AG09319 (cell line): ENCODE results near the gene WDR41.
"Not testable (repeated sequence)": the region's sequence is repeated elsewhere in the genome, so short reads cannot be mapped to it uniquely, and the experiment has no call there.

Experiments used
- DNase-seq: peaks from one replicate; pipeline ENCODE4 v3.0.0-alpha.2; 2010; ENCODE audit warnings: low read depth; ENCODE audit errors: extremely low read depth
- TF ChIP-seq, protein P1 (sequence below): IDR thresholded peaks from 2 replicates; pipeline ENCODE4 v1.5.1; 2011; ENCODE audit warnings: low read depth, mild to moderate bottlenecking, inconsistent platforms, low read length, moderate library complexity

Gene WDR41

GRCh38 chr5:77498952-77499351 lies 6.8 kb upstream of the WDR41 start:
- no peak for DNase-seq
- TF ChIP-seq, protein P1, sequence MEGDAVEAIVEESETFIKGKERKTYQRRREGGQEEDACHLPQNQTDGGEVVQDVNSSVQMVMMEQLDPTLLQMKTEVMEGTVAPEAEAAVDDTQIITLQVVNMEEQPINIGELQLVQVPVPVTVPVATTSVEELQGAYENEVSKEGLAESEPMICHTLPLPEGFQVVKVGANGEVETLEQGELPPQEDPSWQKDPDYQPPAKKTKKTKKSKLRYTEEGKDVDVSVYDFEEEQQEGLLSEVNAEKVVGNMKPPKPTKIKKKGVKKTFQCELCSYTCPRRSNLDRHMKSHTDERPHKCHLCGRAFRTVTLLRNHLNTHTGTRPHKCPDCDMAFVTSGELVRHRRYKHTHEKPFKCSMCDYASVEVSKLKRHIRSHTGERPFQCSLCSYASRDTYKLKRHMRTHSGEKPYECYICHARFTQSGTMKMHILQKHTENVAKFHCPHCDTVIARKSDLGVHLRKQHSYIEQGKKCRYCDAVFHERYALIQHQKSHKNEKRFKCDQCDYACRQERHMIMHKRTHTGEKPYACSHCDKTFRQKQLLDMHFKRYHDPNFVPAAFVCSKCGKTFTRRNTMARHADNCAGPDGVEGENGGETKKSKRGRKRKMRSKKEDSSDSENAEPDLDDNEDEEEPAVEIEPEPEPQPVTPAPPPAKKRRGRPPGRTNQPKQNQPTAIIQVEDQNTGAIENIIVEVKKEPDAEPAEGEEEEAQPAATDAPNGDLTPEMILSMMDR, result no peak

DNA sequence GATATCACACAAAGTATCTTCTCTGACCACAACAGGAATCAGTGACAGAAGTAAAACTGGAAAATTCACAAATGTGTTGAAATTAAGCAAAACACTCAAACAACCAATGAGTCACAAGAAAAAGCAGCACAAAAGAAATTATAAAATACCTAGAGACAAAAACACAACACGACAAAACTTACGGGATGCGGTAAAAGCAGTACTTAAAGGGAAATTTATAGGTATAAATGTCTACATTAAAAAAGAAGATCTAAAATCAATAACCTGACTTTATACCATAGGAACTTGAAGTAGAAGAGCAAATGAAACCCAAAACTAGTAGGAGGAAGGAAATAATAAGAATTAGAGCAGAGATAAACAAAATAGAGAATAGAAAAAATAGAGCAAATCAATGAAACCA lies 2.8 kb upstream of the WDR41 start:
- TF ChIP-seq, protein P1, result no peak
- no peak for DNase-seq

DNA sequence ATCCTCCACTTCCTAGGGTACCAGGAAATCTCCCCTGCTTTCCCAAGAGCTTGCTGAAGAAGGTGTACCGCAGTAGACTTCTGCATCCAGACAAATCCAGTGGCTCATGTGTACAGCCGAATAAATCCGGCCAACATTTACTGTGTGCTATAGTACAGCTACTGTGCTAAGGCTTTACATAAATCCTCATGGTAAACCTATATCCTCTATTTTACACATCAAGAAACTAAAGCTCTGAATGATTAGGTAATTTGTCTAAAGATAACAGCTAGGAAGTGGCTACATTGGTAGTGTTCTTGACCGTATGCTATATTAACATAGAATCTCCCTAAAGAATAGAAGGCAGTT lies 511 bp upstream of the WDR41 start:
- TF ChIP-seq, protein P1, result no peak
- DNase-seq, result no peak

DNA sequence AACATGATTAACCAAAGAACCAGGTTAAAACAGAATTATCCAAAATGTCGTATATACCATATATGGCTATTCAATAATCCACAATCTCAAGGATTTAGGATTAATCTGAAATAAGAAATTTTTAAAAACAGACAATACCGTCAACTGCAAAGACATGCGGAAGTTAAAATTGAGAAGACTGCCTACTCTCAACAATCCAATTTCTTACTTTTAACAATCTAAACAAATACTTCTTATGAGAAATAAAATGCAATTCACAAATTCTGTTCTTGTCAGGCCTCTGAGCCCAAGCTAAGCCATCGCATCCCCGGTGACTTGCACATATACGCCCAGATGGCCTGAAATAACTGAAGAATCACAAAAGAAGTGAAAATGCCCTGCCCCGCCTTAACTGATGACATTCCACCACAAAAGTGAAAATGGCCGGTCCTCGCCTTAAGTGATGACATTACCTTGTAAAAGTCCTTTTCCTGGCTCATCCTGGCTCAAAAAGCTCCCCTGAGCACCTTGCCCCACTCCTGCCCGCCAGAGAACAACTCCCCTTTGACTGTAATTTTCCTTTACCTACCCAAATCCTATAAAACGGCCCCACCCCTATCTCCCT lies 1.3 kb downstream of the WDR41 start:
- DNase-seq, result not testable (repeated sequence)

GRCh38 chr5:77486344-77486962 lies 5.7 kb downstream of the WDR41 start:
- DNase-seq, result no peak
- TF ChIP-seq, protein P1, result no peak

- TF ChIP-seq, protein P1, result no peak
Observed at GRCh38 chr5:77483682-77484081, 8.4 kb downstream of the WDR41 start.

GRCh38 chr5:77475041-77475440 lies 17.1 kb downstream of the WDR41 start:
- not testable (repeated sequence) for DNase-seq

More at GRCh38 chr5:77483682-77484081, 8.4 kb downstream of the WDR41 start:
- no peak for DNase-seq

- DNase-seq, result not testable (repeated sequence)
Observed at GRCh38 chr5:77468875-77469274, 23.2 kb downstream of the WDR41 start.

- DNase-seq, result no peak
- TF ChIP-seq, protein P1, result no peak
Observed at GRCh38 chr5:77463905-77464304, 28.2 kb downstream of the WDR41 start.
